HepG2 (cell line): ENCODE data around the gene ZNF217. TPM values are rescaled to one million over a fixed set of nuclear protein-coding genes. Genes with fewer than 3 reads are reported as not detected.

ENCODE experiments used
- CCDC6 ChIP-seq: sonication (generic); formaldehyde crosslinking; IDR thresholded peaks from 2 replicates; pipeline ENCODE4 v1.8.1; 2022; ENCODE audit warnings: mild to moderate bottlenecking, missing genetic modification reagents, moderate library complexity
- CERS6 ChIP-seq: sonication (generic); formaldehyde crosslinking; IDR thresholded peaks from 2 replicates; pipeline ENCODE4 v1.5.0; 2020; ENCODE audit warnings: missing genetic modification reagents
- CREB3 ChIP-seq: sonication (generic); formaldehyde crosslinking; IDR thresholded peaks from 2 replicates; pipeline ENCODE4 v1.5.0; 2020; ENCODE audit warnings: missing genetic modification reagents
- FOXK2 ChIP-seq: fragments of 450-650 bp; IDR thresholded peaks from 2 replicates; pipeline ENCODE4 v1.6.1; 2016
- GTF2F1 ChIP-seq: fragments of 150-350 bp; IDR thresholded peaks from 2 replicates; pipeline ENCODE4 v1.6.1; 2014; ENCODE audit warnings: low read length
- HMGXB4 ChIP-seq, 2 experiments: sonication (generic) in 1 of 2; formaldehyde crosslinking in 1 of 2; IDR thresholded peaks; 2 replicates each; pipeline versions ENCODE4 v1.4.0 to v1.6.1; 2018 to 2020; ENCODE audit warnings: missing genetic modification reagents in 2 of 2, borderline replicate concordance in 1 of 2, low read depth in 1 of 2, mild to moderate bottlenecking in 1 of 2, missing biosample characterization in 1 of 2
- NFRKB ChIP-seq: fragments of 450-650 bp; IDR thresholded peaks from 2 replicates; pipeline ENCODE4 v1.6.1; 2017
- NR2F1 ChIP-seq, 2 experiments: fragments of 450-650 bp in 1 of 2; formaldehyde crosslinking in 1 of 2; IDR thresholded peaks; 2 replicates each; pipeline versions ENCODE4 v1.5.0 to v1.6.1; 2016 to 2020; ENCODE audit warnings: mild to moderate bottlenecking in 1 of 2, missing compliant biosample characterization in 1 of 2, missing genetic modification reagents in 1 of 2, moderate library complexity in 1 of 2
- PRDM4 ChIP-seq: sonication (generic); formaldehyde crosslinking; IDR thresholded peaks from 2 replicates; pipeline ENCODE4 v1.9.0; 2021; ENCODE audit warnings: missing genetic modification reagents, borderline replicate concordance
- RXRA ChIP-seq: sonication (generic); formaldehyde crosslinking; IDR thresholded peaks from 2 replicates; pipeline ENCODE4 v1.5.1; 2020; ENCODE audit warnings: missing genetic modification reagents
- SMAD3 ChIP-seq: sonication (generic); formaldehyde crosslinking; IDR thresholded peaks from 2 replicates; pipeline ENCODE4 v1.4.0; 2020; ENCODE audit warnings: missing genetic modification reagents
- TEAD3 ChIP-seq: optimal IDR thresholded peaks from 2 replicates; pipeline ENCODE3; 2016; ENCODE audit warnings: borderline replicate concordance
- TFDP2 ChIP-seq: sonication (generic); formaldehyde crosslinking; IDR thresholded peaks from 2 replicates; pipeline ENCODE4 v1.4.0; 2020; ENCODE audit warnings: missing genetic modification reagents
- ZNF292 ChIP-seq: sonication (generic); formaldehyde crosslinking; IDR thresholded peaks from 2 replicates; pipeline ENCODE4 v1.8.1; 2022; ENCODE audit warnings: mild to moderate bottlenecking, low read depth, missing genetic modification reagents, borderline replicate concordance
- ZNF317 ChIP-seq: sonication (generic); formaldehyde crosslinking; IDR thresholded peaks from 2 replicates; pipeline ENCODE4 v1.5.0; 2020; ENCODE audit warnings: mild to moderate bottlenecking, missing genetic modification reagents
- ZNF333 ChIP-seq: sonication (generic); formaldehyde crosslinking; IDR thresholded peaks from 2 replicates; pipeline ENCODE4 v1.4.0; 2020; ENCODE audit warnings: mild to moderate bottlenecking, missing genetic modification reagents, borderline replicate concordance
- ZNF513 ChIP-seq: sonication (generic); formaldehyde crosslinking; conservative IDR thresholded peaks from 2 replicates; pipeline ENCODE4 v1.5.0; 2020; ENCODE audit warnings: missing genetic modification reagents
- ZNF580 ChIP-seq: IDR thresholded peaks from 2 replicates; pipeline ENCODE4 v1.6.1; 2016; ENCODE audit warnings: low read depth, borderline replicate concordance
- ZNF629 ChIP-seq: sonication (generic); formaldehyde crosslinking; conservative IDR thresholded peaks from 2 replicates; pipeline ENCODE4 v1.5.0; 2020; ENCODE audit warnings: missing genetic modification reagents
- ZNF678 ChIP-seq: sonication (generic); formaldehyde crosslinking; IDR thresholded peaks from 2 replicates; pipeline ENCODE4 v1.4.0; 2020; ENCODE audit warnings: mild to moderate bottlenecking, missing genetic modification reagents
- polyA plus RNA-seq, 8 experiments: library from polyadenylated mRNA; depleted of rRNA in 3 of 8; stranded (reverse) in 7 of 8; unstranded in 1 of 8; fragments of >200 nt; fragmentation: Illumina TruSeq in 4 of 8; extraction: Trizol in 4 of 8; gene quantifications; 2 replicates each; pipeline versions ENCODE4 v1.2.1 to v1.2.3, GENCODE V29; 2011 to 2016; ENCODE audit warnings: low read depth in 4 of 8, missing spikeins in 1 of 8, mixed read lengths in 1 of 8; ENCODE audit not compliant: insufficient read depth in 1 of 8
- total RNA-seq, 5 experiments: library from RNA; depleted of rRNA; stranded (reverse); fragments of >200 nt; fragmentation: Illumina TruSeq; extraction: Trizol; gene quantifications; 2 replicates each; pipeline ENCODE4 v1.2.3, GENCODE V29; 2016; ENCODE audit warnings: low read depth in 1 of 5

Gene ZNF217
- total and polyA plus RNA-seq, 2 of the 13 experiments (the other 11 are each of a cell fraction or from before 2014, with no cell fraction given) = 22.3 to 29.8 TPM

GRCh38 chr20:53582574-53583351 lies 10.9 kb downstream of the ZNF217 start (continued):
- no peak for TF ChIP-seq TFDP2 (CRISPR knock-in tag)
- no peak for TF ChIP-seq ZNF317 (CRISPR knock-in tag)
- no peak for TF ChIP-seq ZNF580 (CRISPR knock-in tag)
- no peak for TF ChIP-seq CERS6 (CRISPR knock-in tag)
- no peak for TF ChIP-seq ZNF678 (CRISPR knock-in tag)
- no peak for TF ChIP-seq NFRKB
- TF ChIP-seq CCDC6 (CRISPR knock-in tag) = no peak; the same call in 1 of the 2 replicates
- TF ChIP-seq PRDM4 (CRISPR knock-in tag) = no peak
- TF ChIP-seq ZNF292 (CRISPR knock-in tag) = no peak
- 0 out of 2 replicates have a peak, but pooled peaks have one; percentile 46 for TF ChIP-seq SMAD3 (CRISPR knock-in tag)
- no peak for TF ChIP-seq ZNF513 (CRISPR knock-in tag)
- no peak for TF ChIP-seq GTF2F1
- TF ChIP-seq FOXK2 = no peak
- peak; percentile 30 for TF ChIP-seq TEAD3 (CRISPR knock-in tag)
- TF ChIP-seq CREB3 (CRISPR knock-in tag) = no peak
- peak; percentile 34 to 35; a peak in 2 of 4 replicates for TF ChIP-seq HMGXB4 (CRISPR knock-in tag; IDR thresholded peaks at IDR 0.05; ENCODE audit: borderline replicate concordance in 1 of 2, low read depth in 1 of 2)
- no peak for TF ChIP-seq ZNF629
- no peak for TF ChIP-seq NR2F1 (CRISPR knock-in tag; IDR thresholded peaks at IDR 0.05)
- TF ChIP-seq RXRA (CRISPR knock-in tag) = no peak; the same call in 1 of the 2 replicates
- no peak for TF ChIP-seq ZNF333 (CRISPR knock-in tag)
